Transverse colon (tissue), 3 donors: ENCODE results near the gene MED13.
"Not testable (repeated sequence)": the region's sequence is repeated elsewhere in the genome, so short reads cannot be mapped to it uniquely, and the experiment has no call there.

Experiments
- CTCF ChIP-seq, 5 experiments: fragments of 200-600 bp in 3 of 5; fragments of 450-650 bp in 2 of 5; sonication (generic) in 3 of 5; IDR thresholded peaks; 1 replicate in 2 of 5; 2 replicates in 3 of 5; pipeline ENCODE4 v1.5.1; 2016 to 2017; ENCODE audit warnings: antibody characterized with exemption in 5 of 5, inconsistent platforms in 3 of 5, mild to moderate bottlenecking in 2 of 5, moderate library complexity in 1 of 5
- POLR2A ChIP-seq: fragments of 450-650 bp; IDR thresholded peaks from one replicate; pipeline ENCODE4 v1.6.1; 2016; ENCODE audit warnings: antibody characterized with exemption, mild to moderate bottlenecking, moderate library complexity

GRCh38 chr17:61894310-61894709, 170.8 kb downstream of the MED13 start:
- TF ChIP-seq CTCF (IDR thresholded peaks at IDR 0.05); POLR2A: not testable (repeated sequence)
